Measurements from ENCODE around the gene MRPL11.
A peak's percentile ranks its signal among the peaks of the same experiment; 100 is the strongest.

Gene MRPL11

DNA sequence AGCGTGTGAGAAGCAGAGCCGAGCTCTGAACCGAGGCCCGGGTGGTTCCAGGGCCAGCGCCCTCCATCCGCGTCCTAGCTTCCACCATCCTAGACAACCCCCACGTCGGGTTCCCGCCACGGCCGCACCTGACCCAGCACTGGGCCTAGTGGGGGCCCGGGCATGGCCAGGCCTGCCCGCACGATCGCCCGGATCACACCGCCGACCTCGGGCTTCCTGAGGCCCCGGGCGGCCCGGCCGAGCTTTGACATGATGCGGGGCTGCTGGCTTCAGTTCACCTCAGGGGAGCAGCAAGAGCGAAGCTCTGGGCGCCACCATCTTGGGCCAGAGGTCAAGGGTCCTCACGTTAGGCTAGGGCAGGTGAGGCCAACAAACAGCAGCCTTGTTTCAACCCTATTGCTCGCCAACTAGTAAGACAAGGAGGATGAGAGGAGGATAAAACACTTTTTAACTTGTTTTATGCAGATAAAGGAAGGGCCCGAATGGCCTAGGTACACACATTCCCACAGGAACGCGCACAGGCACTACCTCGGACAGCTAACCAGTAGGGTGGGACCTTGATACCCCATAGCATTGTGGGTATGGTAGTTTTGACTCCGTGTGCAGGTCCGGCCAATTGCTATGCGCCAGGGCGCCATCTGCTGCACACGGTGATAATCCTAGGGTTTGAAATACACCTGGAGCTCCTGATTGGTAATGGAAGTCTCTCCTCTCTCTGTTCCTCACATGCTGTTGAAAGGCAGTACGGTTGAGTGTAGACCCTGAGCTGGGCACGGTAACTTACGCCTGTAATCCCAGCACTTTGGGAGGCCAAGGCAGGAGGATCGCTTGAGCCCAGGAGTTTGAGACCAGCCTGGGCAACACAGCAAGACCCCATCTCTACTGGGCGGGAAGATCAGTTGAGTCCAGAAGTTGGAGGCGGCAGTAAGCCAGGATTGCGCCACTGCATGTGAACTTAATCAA lies at the start of gene MRPL11:
Gene MRPL11, minus strand, starts transcription at position 345 of the 963 bp plus-strand sequence. Its CDS starts 94 bp downstream, at position 251.
- peak; percentile 79 for DNase-seq (ENCODE audit: low read depth, low spot score)

DNA sequence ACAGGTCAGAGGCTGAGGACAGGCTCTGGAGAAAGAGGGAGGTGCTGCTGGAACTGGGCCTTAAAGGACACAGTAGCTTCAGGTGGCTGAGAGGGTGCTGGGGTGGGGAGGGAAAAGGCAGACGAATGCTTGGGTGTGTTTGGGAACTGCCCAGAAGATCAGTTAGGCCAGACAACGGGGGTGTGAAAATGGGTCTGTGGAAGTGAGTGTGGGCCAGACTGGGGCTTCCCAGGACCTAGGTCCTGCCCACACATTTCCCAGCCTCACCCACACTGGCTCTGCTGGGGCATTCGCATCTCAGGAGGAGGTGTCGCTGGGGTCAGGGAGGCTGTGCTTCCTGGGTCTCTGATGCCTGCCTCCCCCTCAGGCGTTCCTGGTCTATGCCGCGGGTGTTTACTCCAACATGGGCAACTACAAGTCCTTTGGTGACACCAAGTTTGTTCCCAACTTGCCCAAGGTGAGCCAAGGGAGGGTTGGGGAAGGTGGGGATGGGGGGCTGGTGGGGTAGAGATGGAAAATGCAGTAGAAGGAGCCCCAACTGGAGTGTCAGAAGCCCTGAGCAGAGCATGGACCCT lies 46.2 kb upstream of the MRPL11 start:
- DNase-seq (ENCODE audit: low read depth, low spot score), result no peak

DNA sequence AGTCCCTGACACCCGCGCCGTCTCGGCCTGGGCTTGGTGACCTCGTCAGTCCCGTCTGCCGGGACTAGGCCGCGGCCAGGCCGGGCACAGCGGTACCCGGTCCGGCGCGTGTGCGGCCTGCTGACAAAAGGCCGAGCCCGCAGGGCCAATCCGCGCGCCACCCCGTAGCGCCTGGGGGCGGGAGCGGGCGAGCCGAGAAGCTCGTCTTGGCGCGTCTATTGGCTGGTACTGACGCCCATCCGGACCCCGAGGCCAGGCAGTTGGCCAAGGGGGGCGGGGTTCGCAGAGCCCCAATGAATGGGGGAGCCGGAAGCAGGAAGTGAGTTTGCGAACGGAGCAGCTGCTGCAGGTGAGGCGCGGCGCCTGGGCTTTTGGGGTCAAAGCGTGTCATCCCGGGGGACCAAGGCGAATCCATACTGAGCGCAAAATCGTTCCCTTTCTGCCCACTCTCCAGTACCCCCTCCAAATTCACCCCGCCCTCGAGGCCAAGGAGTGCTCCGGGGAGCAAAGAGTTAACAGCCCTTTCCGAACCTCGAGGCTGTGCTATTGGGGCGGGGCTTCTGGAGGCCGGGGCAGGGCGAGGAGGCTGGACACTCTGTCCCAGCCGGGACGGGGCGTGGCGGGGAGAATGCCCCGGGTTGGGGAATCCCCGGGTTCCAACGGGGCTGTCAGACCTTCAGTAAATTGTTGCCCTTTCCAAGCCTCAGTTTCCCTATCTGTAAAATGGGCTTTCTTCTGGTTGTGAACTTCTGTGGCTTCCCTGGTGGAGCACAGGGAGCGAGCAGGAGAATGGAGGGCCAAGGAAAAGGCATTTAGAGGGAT lies 41.7 kb upstream of the MRPL11 start, which contains the start of gene DPP3:
Gene DPP3, plus strand, starts transcription at position 318 of the 822 bp plus-strand sequence. CDS start 1,767 bp downstream, outside the sequence.
- DNase-seq (ENCODE audit: low read depth, low spot score), result peak; percentile 93

DNA sequence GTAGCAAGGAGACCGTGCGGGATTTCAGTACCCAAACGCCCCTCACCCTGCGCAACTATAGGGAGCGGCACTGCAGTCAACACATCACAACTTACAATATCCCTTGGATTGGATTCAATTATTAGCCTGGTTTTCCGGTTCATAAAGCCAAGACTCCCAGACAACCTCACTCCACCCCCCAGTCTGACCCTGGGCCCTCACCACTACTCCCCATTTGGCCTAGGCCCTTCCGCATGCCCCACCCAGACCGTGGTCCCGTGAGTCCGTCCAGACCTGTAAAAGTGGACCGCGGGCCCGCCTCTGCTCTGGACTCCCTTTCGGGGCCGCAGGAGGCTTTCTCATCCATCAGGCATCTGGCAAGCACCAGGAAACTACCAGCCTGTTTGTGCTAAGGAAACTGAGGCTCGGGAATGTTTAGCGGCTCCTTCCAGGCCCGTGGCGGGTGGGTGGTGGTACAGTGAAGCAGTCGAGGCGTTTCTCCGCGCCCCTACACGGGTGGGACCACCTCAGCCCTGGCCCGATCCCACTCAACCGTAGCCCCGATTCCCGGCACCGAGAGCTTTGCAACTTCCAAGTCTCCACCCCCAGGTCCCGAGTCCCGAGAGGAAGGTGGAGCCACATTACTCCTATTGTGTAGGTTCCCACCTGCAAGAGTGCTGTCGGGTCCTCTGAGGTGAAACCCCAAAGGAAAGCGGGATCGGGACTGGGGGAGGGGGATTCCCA lies 40.9 kb upstream of the MRPL11 start:
- no peak for DNase-seq (ENCODE audit: low read depth, low spot score)

DNA sequence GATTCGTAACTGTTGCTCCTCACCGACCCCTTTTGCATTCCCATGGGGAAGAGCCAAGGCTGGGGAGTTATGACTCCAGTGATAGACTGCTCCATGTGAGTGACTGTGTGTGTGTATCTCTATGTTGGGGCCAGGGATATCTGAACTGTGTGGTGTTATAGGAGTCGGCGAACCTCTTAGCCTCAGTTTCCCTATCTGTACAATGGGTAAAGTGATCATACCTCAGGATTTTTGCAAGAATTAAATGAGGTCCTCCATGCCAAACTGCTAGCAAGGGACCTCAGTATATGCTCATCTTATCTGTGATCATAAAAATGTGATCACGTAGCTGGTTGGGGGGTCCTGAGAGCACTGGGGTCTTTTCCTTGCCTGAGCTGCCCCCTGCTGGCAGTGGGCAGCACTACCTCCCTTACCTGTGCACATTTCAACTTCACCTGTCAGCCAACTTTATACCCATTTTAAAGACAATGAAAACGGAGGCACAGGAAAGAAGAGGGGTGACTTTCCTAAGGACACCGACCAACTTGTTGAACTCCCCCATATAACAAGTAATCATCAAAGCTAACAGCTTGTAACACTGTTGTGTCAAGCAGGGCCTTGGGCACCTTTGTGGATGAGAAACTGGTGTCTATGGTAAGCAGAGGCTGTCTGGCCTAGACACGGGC lies 40.2 kb upstream of the MRPL11 start:
- DNase-seq (ENCODE audit: low read depth, low spot score), result no peak

DNA sequence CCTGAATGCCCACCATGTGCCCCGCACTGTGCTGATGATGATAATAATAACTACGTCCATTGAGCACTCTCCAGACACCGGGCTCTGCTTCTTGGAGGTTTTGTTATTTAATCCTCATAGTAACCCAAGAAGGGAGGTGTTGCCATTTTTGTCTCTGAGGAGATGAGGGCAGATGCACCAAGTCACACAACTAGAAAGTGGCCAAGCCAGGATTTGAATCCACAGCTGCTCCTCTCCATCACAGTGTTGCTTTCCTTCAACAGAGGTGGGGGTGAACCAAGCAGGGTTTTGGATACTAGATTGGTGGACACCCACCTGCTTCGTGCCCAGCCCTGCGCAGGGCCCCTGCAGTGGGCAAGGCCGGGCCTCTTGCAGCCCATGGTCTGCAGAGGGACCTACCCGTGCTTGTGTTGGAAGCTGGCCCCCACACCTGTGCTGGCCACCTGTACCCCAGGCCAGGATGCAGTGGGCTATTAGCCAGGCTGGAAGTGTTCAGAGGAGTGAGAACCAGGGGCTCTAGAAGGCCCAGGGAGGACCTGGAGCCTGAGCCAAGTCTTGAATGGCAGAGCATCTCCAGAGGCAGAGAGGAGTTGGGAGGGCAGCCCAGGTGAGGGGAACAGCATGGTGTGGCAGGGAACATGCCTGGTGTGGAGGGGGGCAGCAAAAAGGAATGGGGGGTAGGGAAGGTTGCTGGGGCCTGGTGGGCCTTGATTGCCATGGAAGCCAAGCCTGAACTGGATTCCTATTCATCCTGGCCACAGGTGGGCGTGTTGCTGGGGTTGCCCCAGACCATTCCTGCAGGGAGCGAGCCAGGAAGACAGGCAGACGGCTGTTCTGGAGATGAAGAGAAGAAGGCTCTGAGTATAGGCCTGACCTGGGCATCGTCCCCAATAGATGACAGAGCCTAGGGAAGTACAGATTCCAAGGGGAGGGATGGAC lies 38.9 kb upstream of the MRPL11 start:
- no peak for DNase-seq (ENCODE audit: low read depth, low spot score)

DNA sequence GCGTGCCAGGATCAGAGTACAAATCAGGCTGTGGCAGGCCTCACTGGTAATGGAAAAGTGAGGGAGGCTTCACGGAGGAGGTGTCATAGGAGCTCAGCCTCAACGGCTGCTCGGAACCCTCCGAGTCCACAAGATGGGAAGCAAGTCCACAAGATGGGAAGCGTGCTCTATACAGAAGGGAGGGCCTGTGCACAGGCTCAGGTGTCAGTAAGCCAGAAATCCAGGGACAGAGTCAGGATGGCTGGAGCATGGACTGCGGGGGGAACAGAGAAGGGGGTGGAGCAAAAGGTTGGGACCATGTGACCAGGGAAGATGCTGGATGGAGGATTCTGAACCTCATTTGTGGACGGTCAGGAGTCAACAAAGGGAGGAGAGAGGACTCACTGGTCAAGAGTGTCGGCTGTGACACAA lies 38.2 kb upstream of the MRPL11 start:
- no peak for DNase-seq (ENCODE audit: low read depth, low spot score)

DNA sequence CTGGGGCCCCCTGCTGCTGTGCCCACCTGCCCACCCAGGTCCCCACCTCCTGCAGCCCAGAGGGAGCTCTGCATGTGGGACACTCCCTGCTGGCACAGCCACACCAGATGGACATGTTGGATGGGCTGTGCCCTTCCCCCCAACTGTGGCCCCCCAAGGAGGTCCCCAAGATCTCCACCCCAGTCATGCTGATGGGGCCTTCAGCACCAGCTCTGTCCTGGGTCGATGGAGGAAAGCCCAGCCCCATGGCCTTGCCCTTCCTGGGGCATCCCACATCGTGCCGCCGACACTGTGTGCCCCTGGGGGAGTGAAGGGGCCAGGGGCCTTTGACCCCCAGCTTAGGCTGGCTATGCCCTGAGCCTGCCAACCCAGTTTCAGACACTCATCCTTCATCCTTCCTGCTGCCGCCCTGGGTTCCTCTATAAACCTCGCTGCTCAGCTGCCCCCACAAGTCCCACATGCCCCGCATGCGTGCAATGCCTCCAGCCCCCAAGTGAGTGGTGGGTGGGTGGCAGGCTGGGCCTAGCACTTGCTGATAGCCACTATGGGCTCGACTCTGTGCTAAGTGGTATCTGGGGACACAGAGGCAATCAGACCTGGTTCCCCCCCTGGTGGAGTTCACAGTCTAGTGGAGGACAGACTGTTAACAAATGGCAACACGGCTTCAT lies 37.7 kb upstream of the MRPL11 start:
- DNase-seq (ENCODE audit: low read depth, low spot score), result no peak

DNA sequence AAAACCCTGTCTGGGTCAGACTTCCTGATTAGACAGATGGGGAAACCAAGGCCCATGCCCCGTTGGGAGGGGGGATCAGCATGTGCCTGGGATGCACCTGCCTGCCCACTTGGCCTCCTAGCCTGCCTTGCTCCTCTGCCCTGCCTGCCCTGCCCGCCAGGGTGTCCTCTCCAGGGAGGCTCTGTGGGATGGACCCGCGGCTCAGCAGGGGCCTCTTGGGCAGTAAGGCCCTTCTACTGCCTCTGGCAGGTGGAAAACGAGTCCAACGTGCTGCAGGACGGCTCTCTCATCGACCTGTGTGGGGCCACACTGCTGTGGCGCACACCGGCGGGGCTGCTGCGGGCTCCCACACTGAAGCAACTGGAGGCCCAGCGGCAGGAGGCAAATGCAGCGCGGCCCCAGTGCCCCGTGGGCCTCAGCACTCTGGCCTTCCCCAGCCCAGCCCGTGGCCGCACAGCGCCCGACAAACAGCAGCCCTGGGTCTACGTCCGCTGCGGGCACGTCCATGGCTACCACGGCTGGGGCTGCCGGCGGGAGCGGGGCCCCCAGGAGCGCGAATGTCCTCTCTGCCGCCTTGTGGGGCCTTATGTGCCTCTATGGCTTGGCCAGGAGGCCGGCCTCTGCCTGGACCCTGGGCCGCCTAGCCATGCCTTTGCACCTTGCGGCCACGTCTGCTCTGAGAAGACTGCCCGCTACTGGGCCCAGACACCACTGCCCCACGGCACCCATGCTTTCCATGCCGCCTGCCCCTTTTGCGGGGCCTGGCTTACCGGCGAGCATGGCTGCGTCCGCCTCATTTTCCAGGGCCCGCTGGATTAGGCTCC lies 36.9 kb upstream of the MRPL11 start:
- DNase-seq (ENCODE audit: low read depth, low spot score), result no peak

DNA sequence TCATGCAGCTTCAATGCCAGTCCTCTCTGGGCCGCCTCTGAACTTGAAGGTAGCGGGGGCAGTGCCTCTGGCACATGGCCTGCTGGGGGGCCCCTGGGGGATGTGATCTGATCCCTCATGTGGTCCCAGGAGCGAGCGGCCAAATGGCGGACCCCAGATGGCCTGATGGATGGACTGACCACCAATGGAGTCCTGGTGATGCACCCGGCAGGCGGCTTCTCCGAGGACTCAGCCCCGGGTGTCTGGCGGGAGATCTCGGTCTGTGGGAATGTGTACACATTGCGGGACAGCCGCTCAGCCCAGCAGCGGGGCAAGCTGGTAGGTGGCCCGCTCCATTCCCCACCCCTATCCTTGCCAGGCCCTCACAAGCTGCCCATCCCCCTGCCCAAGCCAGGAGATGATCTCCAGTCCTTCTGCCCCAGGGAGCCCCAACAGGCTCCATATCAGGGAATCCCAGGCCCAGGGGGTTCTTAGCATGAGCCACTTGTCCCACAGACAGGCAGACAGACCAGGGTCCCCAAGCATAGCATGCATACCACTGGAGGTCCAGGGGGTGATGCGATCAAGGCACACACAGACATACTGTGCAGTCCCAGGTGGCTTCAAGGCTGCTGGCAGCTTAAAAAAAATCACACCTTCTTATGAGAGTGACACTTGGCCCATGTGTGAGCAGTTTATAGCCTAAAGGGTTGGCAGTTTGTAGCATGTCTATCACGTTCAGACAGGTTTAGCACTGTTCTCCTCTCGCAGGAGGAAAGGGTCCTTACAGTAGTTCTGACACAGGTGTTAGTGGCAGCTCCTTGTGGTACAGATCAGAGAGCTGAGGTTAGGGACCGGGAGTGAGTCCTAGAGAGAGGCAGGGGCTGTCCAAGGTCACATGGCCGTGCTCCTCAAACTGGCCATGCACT lies 35.2 kb upstream of the MRPL11 start:
- no peak for DNase-seq (ENCODE audit: low read depth, low spot score)

DNA sequence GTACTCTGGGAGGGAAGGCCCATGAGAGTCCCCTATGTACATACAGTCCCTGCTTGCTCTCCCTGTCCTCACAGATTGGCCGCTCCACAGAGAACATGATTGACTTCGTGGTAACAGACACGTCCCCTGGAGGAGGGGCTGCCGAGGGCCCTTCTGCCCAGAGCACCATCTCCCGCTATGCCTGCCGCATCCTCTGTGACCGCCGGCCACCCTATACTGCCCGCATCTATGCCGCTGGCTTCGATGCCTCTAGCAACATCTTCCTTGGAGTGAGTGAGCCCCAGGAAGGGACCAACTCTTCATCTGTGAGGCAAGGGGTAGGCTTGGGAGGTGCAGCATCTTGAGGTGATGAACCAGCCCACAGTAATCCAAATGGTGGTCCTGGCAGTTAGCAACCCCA lies 34.5 kb upstream of the MRPL11 start:
- no peak for DNase-seq (ENCODE audit: low read depth, low spot score)

DNA sequence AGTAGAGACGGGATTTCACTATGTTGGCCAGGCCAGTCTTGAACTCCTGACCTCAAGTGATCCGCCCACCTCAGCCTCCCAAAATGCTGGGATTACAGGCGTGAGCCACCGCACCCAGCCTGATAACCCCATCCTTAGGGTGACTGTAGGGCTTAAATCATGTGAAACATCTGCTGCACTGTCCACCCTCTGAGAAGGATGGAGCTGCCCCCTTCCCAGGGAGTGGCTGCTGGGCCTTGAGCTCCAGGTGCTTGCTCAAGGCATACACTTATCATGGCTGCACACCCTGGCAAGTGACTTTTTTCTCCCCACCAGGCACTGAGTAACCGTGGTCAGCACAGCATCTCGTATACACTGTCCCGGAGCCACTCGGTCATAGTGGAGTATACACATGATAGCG lies 33.4 kb upstream of the MRPL11 start:
- no peak for DNase-seq (ENCODE audit: low read depth, low spot score)

DNA sequence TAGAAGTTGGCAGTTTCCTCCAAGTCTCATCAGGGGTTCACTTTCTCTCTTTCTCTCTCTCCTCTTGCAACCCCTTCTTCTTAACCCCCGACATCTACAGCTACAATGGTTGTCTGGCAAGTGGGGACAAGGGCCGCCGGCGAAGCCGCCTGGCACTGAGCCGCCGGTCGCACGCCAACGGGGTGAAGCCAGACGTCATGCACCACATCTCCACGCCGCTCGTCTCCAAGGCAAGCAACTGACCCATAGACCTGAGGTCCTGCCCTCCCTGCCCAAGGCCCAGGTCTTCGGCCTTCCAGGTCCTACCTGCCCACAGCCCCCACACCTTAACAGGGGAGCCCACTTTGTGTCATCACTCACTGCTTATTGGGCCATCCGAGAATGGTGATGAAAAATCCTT lies 32.5 kb upstream of the MRPL11 start:
- DNase-seq (ENCODE audit: low read depth, low spot score), result no peak

DNA sequence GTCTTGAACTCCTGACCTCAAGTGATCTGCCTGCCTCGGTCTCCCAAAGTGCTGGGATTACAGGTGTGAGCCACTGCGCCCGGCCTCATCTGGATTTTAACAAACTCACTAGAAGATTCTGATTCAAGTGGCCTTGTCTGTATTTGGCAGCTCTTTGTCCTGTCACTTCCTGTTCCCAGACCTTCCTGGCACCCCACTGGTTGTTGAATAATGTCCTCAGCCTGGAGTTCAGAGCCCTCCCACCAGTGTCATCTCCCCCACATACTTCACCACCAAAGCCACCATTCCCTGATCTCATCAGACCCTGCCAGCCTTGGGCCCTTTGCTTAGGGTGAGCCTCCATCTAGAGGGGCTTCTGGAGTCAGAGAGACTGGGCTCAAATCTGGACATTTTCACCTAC lies 31.4 kb upstream of the MRPL11 start:
- DNase-seq (ENCODE audit: low read depth, low spot score), result no peak

DNA sequence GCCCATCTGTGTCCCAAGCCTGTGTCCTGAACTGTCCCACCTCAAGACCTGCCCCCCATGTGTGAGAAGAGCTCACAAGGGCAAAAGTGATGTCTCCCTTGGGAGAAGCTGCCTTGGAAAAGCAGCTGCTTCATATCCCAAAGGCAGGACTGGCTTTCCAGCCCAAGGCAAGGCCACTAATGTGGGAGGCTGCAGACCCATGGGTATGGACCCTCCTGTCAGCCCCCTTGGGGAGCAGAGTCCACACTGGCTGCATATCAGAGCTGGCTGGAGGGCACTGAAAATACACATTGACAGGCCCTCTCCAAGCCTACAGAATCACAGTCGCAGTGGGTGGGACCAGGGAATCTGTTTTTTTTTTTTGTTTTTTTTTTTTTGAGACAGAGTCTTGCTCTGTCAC lies 30.8 kb upstream of the MRPL11 start:
- no peak for DNase-seq (ENCODE audit: low read depth, low spot score)

DNA sequence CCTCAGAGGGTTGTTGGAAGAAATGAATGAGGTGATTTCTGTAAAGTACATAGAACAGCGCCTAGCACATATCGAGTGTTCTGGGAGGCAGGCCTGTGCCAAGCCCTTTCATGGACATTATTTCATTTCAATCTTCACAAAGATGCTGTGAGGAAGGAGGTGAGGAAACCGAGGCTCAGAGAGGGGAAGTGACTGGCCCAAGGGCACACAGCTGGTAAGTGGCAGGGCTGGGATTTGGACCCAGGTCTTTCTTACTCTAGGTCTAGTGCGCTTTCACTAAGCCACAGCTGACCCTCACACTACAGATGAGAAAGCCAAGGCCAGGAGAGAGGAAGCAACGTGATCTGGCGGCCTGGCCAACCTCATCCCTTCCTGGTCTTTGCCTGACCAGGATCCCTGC lies 30.0 kb upstream of the MRPL11 start:
- no peak for DNase-seq (ENCODE audit: low read depth, low spot score)

DNA sequence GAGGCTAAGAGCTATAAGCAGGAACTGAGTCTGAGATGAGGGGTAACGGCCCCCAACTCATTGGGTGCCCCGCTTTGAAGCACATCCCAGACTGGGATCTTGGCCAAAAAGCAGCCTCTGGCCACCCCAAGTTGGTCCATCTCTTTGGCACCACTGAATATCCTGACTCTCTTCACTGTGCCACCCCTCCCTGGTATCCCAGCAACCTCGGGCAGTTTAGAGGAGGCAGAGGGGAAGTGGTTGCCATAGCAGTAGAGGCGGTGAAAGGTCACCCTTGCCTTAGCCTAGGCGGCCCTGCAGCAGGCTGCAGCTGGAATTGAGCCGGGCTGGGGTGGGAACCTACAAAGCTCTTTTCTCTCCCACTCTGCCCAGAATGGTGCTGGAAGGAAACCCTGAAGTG lies 29.1 kb upstream of the MRPL11 start:
- DNase-seq (ENCODE audit: low read depth, low spot score), result no peak
